Osteocyte (in vitro differentiated cells): Measurements from ENCODE around the gene WIZ. TPM values are rescaled to one million over a fixed set of nuclear protein-coding genes. Genes with fewer than 3 reads are reported as not detected.

Experiments
- DNase-seq: peaks from one replicate; pipeline ENCODE4 v3.0.0; 2021; ENCODE audit warnings: mixed read lengths; ENCODE audit not compliant: unreplicated experiment; ENCODE audit errors: extremely low spot score
- H3K27ac Mint-ChIP-seq: one replicate; pipeline ENCODE4 v1.8.0; 2021; ENCODE audit warnings: mild to moderate bottlenecking, mixed read lengths; ENCODE audit not compliant: unreplicated experiment
- H3K27me3 Mint-ChIP-seq: one replicate; pipeline ENCODE4 v1.8.0; 2021; ENCODE audit warnings: mixed read lengths; ENCODE audit not compliant: unreplicated experiment
- H3K36me3 Mint-ChIP-seq: one replicate; pipeline ENCODE4 v1.8.0; 2021; ENCODE audit warnings: mixed read lengths; ENCODE audit not compliant: unreplicated experiment
- H3K4me1 Mint-ChIP-seq: one replicate; pipeline ENCODE4 v1.8.0; 2021; ENCODE audit warnings: mixed read lengths; ENCODE audit not compliant: unreplicated experiment
- H3K4me3 Mint-ChIP-seq: one replicate; pipeline ENCODE4 v1.8.0; 2021; ENCODE audit warnings: mild to moderate bottlenecking, moderate library complexity, mixed read lengths; ENCODE audit not compliant: unreplicated experiment
- H3K9me3 Mint-ChIP-seq: one replicate; pipeline ENCODE4 v1.8.0; 2021; ENCODE audit warnings: mixed read lengths; ENCODE audit not compliant: unreplicated experiment
- total RNA-seq: library from RNA; stranded (reverse); gene quantifications from 2 replicates; pipeline ENCODE4 v1.2.1, GENCODE V29; 2021
- TF ChIP-seq, protein P1 (sequence below): fragments of 200-600 bp; sonication (generic); IDR thresholded peaks from 2 replicates; pipeline ENCODE4 v1.5.0; 2021; ENCODE audit warnings: antibody characterized with exemption, mild to moderate bottlenecking, moderate library complexity

The WIZ gene
- total RNA-seq, 1 donor from 2014 or later: 55.0 TPM

- peaks cover 18% of the 10 kb centered on the region for H3K36me3 Mint-ChIP-seq
- no peaks in the 10 kb centered on the region for H3K9me3 Mint-ChIP-seq
- DNase-seq: peak; percentile 84
- H3K4me3 Mint-ChIP-seq: peak overlapping the region; percentile 64
- H3K27ac Mint-ChIP-seq: no peak overlapping the region
- TF ChIP-seq, protein P1, sequence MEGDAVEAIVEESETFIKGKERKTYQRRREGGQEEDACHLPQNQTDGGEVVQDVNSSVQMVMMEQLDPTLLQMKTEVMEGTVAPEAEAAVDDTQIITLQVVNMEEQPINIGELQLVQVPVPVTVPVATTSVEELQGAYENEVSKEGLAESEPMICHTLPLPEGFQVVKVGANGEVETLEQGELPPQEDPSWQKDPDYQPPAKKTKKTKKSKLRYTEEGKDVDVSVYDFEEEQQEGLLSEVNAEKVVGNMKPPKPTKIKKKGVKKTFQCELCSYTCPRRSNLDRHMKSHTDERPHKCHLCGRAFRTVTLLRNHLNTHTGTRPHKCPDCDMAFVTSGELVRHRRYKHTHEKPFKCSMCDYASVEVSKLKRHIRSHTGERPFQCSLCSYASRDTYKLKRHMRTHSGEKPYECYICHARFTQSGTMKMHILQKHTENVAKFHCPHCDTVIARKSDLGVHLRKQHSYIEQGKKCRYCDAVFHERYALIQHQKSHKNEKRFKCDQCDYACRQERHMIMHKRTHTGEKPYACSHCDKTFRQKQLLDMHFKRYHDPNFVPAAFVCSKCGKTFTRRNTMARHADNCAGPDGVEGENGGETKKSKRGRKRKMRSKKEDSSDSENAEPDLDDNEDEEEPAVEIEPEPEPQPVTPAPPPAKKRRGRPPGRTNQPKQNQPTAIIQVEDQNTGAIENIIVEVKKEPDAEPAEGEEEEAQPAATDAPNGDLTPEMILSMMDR: no peak
- H3K27me3 Mint-ChIP-seq: no peaks in the 10 kb centered on the region
- peaks cover 24% of the 10 kb centered on the region for H3K4me1 Mint-ChIP-seq
Measured at GRCh38 chr19:15429825-15430467, 19.8 kb downstream of the WIZ start.

GRCh38 chr19:15428956-15429824 is 20.6 kb downstream of the WIZ start:
- TF ChIP-seq, protein P1: no peak
- Mint-ChIP-seq H3K27me3 (no peaks in the 10 kb centered on the region), H3K9me3 (no peaks in the 10 kb centered on the region), H3K36me3 (peaks cover 18% of the 10 kb centered on the region), H3K27ac (no peak overlapping the region), H3K4me1 (peaks cover 24% of the 10 kb centered on the region), H3K4me3 (no peak overlapping the region)
- DNase-seq: no peak

GRCh38 chr19:15427991-15428471 is 21.7 kb downstream of the WIZ start:
- no peak for DNase-seq
- Mint-ChIP-seq H3K27ac (no peak overlapping the region), H3K27me3 (no peaks in the 10 kb centered on the region), H3K36me3 (peaks cover 24% of the 10 kb centered on the region), H3K9me3 (no peaks in the 10 kb centered on the region), H3K4me3 (no peak overlapping the region), H3K4me1 (peaks cover 19% of the 10 kb centered on the region)
- TF ChIP-seq, protein P1: no peak

- peaks cover 30% of the 10 kb centered on the region for H3K36me3 Mint-ChIP-seq
- peaks cover 18% of the 10 kb centered on the region for H3K4me1 Mint-ChIP-seq
- H3K4me3 Mint-ChIP-seq: no peak overlapping the region
- peak overlapping the region; percentile 44 for H3K27ac Mint-ChIP-seq
- H3K9me3 Mint-ChIP-seq: no peaks in the 10 kb centered on the region
- no peak for DNase-seq
- no peaks in the 10 kb centered on the region for H3K27me3 Mint-ChIP-seq
- TF ChIP-seq, protein P1: no peak
Measured at GRCh38 chr19:15427350-15427700, 22.4 kb downstream of the WIZ start.
